GM18520 (cell line): ENCODE measurements around the gene ZNF474.
"Not testable (repeated sequence)": the region's sequence is repeated elsewhere in the genome, so short reads cannot be mapped to it uniquely, and the experiment has no call there.

ENCODE experiments used
- ATAC-seq: cut with Tn5 transposase; IDR thresholded peaks from one replicate; pipeline ENCODE4 v1.9.1; 2021; ENCODE audit not compliant: unreplicated experiment

ZNF474 gene

DNA sequence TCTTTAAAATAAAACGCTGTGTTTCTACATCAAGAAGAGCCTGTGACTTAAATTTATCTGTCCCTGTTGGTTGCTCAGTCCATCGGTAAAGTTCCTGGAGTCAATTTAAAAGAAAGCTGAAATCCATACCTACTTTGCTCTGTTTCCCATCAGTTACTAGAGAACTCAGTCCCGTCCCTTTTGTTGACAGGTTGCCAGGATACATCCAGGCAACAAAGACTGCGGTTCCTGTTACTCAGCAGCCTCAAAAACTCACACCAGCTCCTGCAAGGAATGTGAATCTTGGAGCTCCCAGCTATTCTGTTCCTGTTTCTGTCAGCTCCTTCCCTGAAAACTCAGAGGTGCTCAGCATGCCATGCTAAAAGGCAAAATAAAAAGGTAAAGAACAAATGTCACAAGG, at the start of gene ZNF474:
Gene ZNF474, plus strand, starts transcription at position 241 of the 400 bp plus-strand sequence. CDS start 22,445 bp downstream, outside the sequence.
- ATAC-seq, result no peak

DNA sequence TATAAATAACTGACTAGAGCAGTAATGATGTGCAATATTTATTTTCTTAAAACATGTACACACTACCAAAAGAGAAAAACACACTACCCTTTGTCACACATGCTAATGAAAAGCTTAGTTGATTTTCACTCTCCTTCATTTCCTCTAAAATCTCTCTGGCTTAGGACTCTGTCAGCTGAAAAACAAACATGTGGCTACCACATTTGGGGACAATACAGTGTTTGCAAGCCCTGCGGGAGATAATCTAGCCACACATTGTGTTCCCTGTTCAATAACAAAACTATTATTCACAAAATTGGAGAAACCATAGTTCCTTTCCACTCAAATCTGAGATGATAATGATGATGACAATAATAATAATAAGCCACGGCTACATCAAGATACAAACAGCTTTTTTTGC, 47.8 kb upstream of the ZNF474 start:
- no peak for ATAC-seq

DNA sequence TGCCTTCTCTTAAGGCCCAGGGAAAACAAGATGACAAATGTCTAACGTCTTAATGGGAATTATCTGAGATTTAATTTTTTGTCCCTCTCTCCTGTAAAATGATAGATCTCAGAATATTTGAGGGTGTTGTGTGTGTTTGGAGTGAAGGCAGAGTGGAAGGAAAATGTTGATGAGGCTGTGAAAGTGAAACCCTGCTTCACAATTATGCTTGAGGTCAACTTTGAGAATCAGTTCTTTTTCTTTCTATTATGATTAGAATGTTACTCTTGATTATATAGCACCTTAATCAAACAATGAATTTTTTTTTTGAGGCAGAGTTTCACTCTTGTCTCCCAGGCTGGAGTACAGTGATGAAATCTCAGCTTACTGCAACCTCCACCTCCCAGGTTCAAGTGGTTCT, 45.8 kb upstream of the ZNF474 start:
- no peak for ATAC-seq

DNA sequence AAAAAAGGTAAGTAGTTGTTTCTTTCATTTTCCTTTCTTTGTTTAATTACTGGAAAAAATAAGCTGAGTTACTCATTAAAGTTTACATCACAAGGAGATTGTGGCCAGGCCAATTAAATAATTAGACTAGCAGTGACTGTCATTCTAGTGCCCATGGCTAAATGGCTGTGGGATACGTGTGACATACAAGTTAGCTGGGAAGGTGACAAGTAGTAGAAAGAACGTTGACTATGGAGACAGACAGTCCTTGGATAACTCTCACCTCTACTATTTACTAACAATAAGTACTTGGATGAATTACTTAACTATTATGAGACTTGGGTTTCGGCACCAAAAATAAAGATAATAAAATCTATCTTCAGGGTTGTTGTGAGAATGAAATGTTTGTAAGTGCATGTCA, 44.3 kb upstream of the ZNF474 start:
- no peak for ATAC-seq

DNA sequence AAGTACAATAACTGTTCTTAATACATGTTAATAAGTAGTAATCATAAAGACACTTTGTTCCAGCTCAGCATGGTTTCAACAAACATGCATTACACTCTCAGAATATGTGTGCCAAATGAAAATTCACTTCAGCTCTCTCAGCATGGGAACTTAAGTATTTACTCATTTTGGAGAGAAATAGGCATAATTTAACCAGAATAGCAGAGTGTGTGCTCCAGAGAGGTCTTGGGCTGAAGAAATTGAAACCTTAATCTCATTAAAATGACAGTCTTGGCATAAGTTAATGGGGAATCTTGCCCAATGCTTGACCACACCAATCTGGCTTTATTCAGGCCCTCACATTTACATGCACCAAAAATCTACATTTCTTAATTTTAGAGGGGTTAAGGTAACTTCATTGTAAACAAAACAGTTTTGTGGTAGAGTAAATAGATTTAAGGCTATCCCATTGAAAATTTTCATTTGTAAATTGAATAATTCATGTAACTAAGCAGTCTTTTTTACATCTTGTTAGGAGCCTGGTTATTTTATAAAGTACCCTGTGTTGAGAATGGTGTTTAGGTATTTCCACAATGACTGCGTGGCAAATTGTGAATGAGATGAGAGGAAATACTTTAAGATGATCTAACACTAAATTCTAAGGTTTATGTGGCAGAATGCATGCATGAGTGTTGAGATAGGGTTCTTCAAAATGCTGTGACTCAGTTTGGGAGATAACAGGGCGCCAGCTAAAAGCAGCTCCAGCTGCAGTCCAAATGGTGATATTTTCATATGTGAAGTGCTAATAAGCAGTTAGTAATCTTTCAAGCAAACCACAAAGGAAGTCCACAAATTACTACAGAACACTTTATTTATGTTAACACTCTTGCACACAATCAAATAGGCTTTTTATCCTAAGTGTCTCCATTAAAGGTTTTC, 40.0 kb upstream of the ZNF474 start:
- no peak for ATAC-seq

DNA sequence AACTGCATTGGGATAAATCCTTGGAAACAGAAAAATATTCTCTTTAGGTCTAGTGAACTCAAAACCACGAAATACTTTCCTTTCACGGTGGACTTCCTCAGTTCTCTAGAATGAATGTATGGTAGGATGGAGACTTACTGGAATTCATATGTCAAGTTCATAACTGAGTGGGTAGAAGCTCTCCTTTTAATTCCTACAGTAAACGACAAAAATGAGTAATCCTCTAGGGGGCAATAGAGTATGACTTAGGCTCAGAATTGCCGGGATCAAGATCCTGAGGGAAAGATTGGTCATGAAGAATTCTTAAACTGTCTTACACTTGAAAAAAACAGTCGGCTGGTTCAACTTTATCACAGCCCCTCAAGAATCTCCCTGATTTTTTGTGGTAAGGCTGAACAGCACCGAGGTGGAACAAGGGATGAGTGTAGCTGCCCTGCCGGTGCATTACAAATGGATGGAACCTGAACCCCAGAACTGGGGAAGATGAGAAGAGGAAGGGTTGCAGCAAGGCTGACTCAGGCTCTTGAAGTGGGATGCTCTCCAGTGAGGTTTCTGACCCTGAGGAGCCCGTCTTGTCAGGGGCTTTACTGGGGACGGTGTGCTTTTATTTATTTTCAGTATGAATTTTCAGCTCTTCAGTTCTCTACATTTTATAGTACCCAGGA, 37.3 kb upstream of the ZNF474 start:
- no peak for ATAC-seq

DNA sequence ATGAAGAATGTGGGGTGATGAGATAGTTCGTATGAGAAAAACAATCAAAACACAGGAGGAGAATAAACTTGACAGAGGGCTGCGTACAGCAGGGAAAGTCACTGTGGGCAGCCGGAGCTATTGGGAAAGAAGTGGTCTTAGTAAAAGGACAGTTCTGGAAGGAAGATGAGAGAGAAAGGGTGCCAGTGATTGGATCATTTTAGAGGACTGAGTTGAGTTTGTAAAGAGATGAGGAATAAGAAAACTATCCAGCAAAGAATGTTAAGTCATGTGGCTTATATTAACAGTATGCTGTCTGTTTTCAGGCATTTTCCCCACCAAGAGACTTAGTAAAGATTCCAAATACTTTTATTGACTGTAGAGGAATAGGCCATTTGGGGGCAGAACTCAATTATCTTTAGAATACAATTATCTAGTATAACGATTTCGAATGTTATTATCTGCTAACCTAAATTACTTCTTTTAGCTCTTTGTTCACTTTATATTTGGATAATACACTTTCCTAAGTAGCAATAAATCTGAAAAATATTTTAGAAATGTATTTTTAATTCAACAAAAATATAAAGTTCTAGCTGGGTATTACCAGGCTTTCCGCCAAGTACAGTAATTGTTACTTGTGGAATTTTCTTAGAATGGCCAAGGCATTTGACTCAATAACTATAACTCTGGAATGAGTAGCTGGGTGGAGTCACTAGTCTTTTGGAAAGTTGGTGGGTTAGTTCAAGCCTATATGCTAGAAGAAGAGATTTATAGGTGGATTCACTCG, 35.7 kb upstream of the ZNF474 start:
- ATAC-seq, result no peak

DNA sequence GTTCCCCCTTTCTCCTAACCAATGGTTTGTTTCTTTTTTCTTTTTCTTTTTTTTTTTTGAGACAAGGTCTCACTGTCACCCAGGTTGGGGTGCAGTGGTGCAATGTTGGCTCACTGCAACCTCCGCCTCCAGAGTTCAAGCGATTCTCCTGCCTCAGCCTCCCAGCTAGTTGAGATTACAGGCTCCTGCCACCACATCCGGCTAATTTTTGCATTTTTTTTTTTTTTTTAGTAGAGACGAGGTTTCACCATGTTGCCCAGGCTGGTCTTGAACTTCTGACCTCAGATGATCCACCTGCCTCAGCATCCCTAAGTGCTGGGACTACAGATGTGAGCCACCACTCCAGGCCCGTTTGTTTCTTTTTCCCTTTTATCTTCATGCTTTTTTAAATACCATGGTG, 35.1 kb upstream of the ZNF474 start:
- ATAC-seq, result not testable (repeated sequence)

DNA sequence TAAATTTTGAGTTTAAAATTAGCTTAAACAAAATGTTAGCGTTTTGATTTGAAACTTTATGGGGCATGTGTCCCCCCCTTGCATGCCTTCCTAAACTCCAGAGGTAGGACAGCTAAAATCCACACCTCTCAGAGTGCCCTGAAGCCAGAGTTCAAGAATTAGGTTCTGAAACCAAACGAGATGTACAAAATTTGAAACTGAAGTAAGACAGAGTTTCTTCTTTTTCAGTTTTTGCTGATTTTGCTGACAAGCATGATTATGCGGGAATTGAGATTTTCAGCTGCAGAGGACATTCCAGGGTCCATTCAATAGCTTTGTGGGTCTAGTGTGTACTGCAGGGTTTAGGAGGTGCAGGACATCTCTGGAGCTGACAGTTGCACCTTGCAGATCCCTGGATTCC, 34.2 kb upstream of the ZNF474 start:
- ATAC-seq, result no peak

DNA sequence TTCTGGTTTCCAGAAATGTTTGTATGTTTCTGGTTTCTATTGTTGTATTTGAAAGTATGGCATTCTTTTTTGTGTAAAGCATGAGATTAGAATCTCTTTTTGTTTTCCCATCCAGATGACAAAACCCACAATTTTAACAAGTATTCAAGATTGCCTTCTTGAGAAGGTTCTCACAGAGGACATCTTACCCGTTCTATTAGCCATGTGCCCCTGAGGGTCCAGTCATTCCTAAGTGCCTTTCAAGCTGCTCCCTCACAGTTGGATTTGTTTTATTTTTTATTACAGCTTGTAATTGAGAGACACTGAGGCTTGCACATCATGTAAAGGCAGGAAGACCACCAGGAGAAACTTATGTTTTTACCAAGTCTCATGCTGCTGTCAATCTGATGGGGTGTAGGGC, 32.0 kb upstream of the ZNF474 start:
- ATAC-seq, result no peak

DNA sequence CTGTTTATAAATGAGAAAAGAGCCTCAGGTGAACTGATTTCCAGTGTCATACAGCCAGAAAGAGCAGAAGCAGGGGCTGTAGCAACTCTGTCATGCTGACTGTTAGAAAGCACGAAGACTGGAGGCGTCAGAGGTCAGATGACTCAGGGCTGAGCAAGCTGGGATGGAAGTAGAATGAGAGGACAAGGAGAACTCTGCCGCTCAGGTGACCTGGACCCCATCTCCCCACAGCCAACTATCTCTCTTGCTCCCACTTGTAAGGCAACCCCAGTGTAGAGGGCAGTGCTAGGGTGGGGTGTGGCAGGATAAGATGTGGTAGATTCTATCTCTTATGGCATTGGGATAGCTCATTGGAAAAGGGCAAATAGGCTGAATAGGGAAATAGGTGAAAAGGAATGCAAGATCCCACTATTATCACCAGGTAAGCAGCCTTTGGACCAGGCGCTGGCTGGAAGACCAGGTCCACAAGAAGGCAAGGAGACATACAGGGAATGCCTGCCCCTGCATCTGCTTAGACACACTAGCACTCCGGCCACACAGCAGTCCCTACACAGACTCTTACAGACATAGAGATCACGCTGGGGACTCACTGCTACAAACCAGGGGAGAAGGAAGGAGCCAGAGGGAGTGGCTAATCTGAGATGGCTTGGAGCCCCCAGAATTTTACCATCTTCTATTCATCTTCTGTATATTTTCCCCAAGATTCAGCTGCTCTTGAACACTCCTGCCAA, 30.1 kb upstream of the ZNF474 start:
- ATAC-seq, result no peak

DNA sequence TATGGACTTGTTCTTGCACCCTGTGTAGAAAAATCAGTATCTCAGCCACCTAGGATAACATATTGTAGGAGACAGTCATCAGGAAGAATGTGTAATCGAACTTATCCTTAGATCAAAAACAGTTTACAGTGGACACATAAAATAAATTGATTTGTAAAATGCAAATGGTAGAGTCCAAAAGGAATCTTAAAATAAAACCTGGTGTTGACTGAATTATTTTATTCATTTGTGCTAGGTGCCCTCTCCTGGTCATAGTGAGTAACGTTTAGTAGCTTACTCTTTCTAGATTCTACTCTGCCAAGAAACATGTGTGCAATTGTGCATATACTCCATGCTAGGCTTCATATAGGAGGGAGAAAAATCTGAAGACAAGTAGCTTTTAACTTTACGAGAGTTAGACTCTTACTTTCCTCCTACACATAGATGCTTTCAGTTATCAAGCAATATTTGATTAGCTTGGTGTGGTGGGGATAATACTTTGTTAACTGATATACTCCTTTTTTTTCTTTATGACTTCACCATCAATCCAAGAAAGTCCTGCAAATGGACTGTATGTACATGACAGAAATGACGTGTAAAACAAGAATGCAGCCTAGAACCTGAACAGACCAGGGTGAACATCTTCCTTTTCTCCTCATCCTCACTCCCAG, 27.6 kb upstream of the ZNF474 start:
- ATAC-seq, result no peak

DNA sequence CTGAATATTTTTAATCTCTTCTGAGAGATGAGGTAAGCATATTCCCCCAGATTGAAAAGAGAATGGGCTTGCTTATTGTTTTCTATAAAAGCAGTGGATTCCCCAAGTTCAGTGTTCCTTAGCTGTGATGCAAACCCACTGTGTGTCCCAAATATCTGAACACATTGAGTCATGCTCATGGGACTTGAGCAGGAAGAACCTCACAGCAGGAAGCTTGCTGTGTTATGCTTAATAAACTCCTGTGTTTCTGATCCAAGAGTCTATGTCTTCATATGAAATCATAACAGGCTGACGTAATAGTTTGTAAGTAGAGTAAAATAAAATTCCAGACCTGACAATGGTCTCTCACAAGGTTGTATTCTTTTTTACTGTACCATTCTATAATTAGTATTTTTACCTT, 26.5 kb upstream of the ZNF474 start:
- no peak for ATAC-seq

DNA sequence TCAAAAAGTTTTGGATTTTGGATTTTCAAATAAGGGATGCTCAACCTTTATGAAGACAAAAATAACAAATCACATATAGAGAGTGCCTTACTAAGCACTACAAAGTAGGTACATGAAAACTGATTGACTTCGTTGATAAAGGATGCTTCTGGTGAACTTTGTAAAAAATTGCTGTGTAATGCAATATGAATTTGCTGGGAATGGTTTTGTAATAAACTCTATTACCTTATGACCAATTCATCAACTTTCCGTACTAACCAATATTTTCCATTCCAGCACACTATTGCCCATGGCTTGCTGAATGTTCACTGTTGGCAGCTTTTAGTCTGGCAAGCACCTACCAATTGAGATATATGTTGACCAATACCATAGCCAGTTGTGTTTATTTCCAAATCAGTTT, 23.4 kb upstream of the ZNF474 start:
- no peak for ATAC-seq

DNA sequence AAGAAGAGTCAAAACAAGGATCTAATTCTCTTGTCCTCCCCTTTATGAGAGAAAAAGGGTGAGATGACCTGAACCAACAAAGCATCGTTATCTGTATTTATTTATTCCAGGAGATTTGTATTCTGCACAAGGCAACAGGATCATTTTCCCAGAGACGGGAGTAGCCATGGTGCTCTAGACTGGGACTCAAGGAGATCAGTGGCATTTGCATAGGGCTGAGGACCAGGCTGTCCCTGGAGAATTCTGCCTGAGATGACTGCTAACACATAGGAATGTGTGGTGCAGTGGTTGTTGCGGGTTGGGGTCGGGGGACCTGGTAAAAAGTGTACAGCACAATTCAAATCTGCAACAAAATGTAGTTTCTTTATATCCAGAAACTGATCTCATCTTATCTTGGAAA, 22.3 kb upstream of the ZNF474 start:
- ATAC-seq, result no peak

DNA sequence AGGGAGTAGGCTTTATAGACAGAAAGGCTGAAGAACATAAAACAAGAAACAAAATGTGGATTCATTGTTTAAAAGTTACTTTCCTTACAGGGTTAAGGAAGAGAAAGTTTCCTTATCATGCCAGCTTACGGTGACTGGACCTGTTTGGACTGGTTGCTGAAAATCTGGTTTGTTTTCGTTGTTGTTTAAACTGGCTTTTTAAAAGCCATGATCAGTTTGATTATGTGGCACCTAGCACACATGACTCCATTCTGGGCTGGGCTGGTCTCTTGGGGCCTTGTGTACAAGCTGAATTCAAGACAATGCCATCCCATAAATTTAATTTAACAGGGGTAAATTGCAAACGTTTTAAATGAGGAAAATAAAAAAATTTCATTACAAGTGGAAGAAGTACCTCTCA, 18.4 kb upstream of the ZNF474 start:
- no peak for ATAC-seq

DNA sequence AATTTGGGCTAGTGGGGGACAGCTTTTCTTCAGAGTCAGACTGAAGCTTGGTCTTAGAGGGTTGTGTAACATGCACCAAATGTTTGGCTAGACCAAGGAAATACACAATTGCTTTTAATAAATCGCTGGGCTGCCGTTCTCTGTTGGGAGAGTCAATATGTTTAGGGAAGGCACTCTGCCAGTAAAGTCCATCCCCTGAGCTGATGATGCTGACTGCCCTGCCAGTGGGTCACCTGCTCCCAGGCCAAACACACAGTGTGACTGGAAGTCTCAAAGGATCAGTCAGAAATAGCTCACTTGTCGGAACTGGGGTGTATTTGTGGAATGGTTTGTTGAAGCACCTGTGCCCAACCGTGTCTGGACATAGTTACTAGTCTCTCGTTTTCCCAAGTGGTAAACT, 17.9 kb upstream of the ZNF474 start:
- ATAC-seq, result no peak

DNA sequence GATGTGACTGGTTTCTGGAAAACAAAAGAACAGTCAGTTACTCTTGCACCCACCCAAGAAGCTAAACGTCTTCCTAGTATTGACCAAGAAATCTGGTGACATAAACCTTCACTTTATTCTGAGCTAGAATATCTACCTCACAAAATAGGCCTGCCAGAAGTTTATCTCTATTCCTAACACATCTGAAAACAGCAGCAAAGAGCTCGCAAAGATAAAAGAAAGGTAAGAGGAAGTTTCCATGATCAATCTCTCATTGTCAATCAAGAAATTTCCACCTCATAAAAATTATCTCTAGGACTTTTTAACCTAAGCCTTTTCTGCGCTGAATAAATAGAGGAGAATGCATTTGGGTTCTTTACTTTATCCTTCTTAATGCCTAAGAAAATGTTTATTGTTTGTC, 17.3 kb upstream of the ZNF474 start:
- ATAC-seq, result no peak

DNA sequence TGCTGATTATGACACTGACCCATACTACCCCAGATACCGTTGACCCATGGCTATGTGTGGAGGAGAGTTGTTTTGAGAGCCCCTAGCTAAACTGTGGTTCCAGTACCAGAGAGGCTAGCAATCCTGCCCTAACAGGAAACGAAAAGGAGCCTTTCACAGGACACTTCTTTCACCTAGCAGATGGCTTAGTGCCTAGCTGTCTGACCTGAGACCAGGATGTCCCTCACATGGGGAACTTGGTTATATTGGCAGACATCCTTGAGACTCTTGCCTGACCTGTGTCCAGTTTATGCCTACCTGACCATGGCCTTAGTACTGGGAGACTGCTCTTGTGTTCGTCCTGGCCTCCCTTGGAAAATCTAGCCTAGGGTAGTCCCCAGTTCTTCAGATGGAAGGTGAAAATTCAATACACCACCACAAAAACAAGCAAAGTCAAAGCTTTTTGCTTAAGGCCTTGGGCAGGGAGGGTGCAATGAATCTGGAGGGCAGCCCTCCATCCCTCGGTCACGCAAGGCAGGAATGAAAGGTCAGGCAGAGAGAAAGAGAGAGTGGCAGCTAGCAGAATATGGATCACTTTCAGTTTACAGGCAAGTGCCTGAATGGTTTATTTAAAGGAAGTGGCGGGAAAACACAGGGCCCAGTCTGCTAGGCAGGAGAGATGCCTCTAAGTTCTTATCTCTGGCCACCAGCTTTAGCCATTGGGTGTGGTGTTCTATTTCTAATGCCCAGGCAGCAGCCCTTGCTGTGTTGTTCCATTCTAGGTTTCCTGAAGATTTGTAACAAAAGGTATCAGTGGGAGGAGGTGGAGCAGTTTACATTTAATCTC, 16.4 kb upstream of the ZNF474 start:
- ATAC-seq, result no peak

DNA sequence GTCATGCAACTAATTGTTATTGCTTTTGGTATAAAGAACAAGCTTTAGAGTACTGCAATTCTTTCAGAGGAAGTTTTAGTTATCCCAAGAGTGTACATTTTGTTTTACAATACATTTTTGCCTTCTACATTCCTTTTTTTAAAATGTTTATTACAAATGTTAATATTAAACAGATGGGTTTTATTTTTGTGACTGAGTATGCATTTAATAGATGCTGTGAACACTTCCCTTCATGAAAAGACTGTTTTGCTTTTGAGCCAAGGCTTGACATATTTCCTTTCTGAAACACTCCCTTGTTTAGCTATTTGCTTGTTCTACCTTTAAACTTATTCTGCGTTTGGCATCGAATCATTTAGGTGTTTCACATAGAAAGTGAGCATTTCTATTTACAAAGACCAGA, 14.8 kb upstream of the ZNF474 start:
- no peak for ATAC-seq
